Activated naive CD8-positive, alpha-beta T cell (primary cell): ENCODE measurements around the gene DKC1.

Source experiments
- H3K27ac Mint-ChIP-seq: one replicate; pipeline ENCODE4 v1.8.0; 2021; ENCODE audit warnings: mixed read lengths
- H3K27me3 Mint-ChIP-seq: one replicate; pipeline ENCODE4 v1.8.0; 2021; ENCODE audit warnings: mixed read lengths
- H3K36me3 Mint-ChIP-seq: one replicate; pipeline ENCODE4 v1.8.0; 2021; ENCODE audit warnings: mixed read lengths
- H3K4me1 Mint-ChIP-seq: one replicate; pipeline ENCODE4 v1.8.0; 2021; ENCODE audit warnings: low read depth, mixed read lengths
- H3K4me3 Mint-ChIP-seq: one replicate; pipeline ENCODE4 v1.8.0; 2021; ENCODE audit warnings: mild to moderate bottlenecking, mixed read lengths
- H3K9me3 Mint-ChIP-seq: one replicate; pipeline ENCODE4 v1.8.0; 2021; ENCODE audit warnings: low read depth, mixed read lengths

DKC1 gene

DNA sequence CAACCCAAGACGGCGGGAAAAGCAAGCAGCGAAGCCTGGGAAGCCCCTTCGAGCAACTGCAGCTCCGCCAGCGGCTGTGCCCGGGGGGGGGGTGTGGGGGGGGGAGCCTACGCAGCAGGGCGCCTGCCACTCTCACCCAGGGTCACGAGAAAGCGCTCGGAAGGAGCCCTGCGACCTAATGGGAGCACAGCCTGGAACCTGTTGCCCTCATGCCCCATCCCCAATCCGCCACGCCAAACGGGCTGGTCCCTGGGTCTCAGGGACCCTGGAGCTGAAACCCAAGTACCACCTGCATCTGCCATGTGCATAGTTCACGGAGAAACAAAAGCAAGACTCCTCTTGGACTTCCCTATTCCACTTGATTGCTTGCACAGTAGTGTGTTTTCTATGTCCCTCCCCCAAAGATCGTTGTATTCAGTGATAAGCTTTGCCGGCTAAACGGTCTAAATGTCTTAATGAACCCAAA lies 11.4 kb upstream of the DKC1 start:
- no peaks in the 10 kb centered on the region for H3K36me3 Mint-ChIP-seq
- peak overlapping the region; percentile 83 for H3K4me3 Mint-ChIP-seq
- H3K4me1 Mint-ChIP-seq: peaks cover 25% of the 10 kb centered on the region
- no peaks in the 10 kb centered on the region for H3K9me3 Mint-ChIP-seq
- H3K27me3 Mint-ChIP-seq: no peaks in the 10 kb centered on the region
- H3K27ac Mint-ChIP-seq: peak overlapping the region; percentile 72

DNA sequence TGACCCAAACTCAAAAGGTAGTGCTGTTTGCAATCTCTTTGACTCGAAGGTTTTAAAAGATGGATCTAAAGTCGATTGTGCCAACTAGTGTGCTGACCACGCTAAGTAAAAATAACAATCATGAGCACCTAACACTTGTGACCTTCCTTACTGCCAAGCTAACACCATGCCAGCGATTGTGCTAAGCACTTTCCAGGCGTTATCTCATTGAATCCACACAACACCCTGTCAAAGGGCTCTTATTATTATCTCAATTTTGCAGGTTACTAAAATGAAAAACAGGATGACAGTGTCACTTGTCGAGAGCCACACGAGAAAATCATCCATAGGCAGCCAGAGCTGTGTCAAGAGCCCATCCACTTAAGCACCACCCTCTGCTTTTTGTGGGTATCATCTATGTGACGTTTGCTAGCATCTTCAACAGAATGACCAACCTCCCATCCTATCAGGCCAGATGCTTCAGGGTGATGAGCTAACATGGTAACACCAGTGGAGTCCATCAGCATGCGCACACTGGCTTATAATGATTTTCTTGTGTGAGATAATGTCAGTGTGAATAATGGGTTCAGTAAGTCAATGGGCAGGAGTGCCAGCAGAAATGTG lies 10.9 kb upstream of the DKC1 start:
- H3K9me3 Mint-ChIP-seq: no peaks in the 10 kb centered on the region

DNA sequence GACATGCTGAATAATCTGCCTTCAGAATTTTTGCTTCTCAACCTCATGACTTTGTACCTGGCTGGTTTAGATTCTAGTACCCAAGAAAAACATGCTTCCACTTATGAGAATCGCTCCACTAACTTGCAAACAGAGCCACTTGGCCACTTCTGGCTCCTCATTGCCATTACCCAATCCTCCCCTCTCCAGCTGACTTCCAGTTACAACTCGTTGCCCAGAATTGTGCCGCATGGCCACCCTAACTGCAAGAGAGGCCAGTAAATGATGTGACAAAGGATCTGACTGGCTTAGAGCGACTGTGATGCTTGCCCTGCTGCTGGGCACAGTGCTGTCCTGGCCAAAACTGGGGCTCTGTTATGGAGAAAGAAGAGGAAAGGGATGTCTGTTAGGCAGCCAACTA lies 4.0 kb upstream of the DKC1 start:
- Mint-ChIP-seq H3K27me3 (no peaks in the 10 kb centered on the region), H3K36me3 (no peaks in the 10 kb centered on the region), H3K9me3 (no peaks in the 10 kb centered on the region), H3K4me3 (no peak overlapping the region), H3K4me1 (peaks cover 18% of the 10 kb centered on the region), H3K27ac (no peak overlapping the region)

More for the DNA sequence above, 10.9 kb upstream of the DKC1 start:
- H3K27ac Mint-ChIP-seq: peak overlapping the region; percentile 72
- no peaks in the 10 kb centered on the region for H3K36me3 Mint-ChIP-seq
- peak overlapping the region; percentile 83 for H3K4me3 Mint-ChIP-seq
- H3K4me1 Mint-ChIP-seq: peaks cover 24% of the 10 kb centered on the region
- no peaks in the 10 kb centered on the region for H3K27me3 Mint-ChIP-seq

DNA sequence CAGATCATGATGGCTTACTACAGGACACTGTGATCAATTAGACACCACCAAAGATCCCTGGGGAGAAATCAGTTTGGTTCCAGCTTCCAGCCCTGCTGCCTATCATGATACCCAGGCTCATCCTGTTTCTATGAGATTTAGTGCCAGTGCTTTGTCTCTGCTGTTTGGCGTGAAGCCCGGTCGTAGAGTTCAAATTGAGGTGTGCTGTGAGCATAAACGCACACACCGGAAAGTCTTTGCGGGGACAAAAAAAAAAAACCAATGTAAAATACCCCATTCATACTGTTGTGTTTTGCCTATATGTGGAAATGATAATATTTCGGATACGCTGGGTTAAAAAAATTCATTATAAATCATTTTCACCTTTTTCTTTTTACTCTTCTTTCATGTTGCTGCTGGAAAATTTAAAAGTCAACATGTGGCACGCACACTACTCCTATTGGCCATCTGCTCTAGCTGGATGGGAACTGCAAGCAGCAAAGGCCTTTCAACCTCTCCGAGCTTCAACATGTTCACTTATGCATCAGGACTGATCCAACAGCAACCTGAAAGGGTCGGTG lies 607 bp upstream of the DKC1 start:
- no peaks in the 10 kb centered on the region for H3K9me3 Mint-ChIP-seq
- peaks cover 3% of the 10 kb centered on the region for H3K36me3 Mint-ChIP-seq
- peak overlapping the region; percentile 95 for H3K27ac Mint-ChIP-seq
- H3K4me1 Mint-ChIP-seq: peaks cover 30% of the 10 kb centered on the region
- H3K4me3 Mint-ChIP-seq: peak overlapping the region; percentile 91
- H3K27me3 Mint-ChIP-seq: no peaks in the 10 kb centered on the region

DNA sequence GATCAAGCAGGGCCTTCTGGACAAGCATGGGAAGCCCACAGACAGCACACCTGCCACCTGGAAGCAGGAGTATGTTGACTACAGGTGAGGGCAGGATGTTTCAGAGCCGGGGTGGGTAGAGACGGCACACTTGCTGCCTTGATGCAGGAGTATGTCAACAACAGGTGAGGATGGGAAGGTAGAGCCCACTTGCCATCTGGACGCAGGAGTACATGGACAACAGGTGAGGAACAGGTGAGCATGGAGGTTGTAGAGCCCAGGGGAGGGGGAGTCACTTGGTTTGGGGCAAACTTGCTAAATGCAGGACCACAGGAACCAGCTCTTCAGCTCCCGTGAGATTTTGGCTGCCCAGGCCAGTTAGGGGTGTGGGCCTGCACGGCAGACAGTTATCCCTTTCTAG lies 12.0 kb downstream of the DKC1 start:
- H3K4me3 Mint-ChIP-seq: no peak overlapping the region
- no peaks in the 10 kb centered on the region for H3K9me3 Mint-ChIP-seq
- peak overlapping the region; percentile 66 for H3K27ac Mint-ChIP-seq
- H3K36me3 Mint-ChIP-seq: peaks cover 2% of the 10 kb centered on the region
- H3K4me1 Mint-ChIP-seq: peaks cover 24% of the 10 kb centered on the region
- no peaks in the 10 kb centered on the region for H3K27me3 Mint-ChIP-seq

DNA sequence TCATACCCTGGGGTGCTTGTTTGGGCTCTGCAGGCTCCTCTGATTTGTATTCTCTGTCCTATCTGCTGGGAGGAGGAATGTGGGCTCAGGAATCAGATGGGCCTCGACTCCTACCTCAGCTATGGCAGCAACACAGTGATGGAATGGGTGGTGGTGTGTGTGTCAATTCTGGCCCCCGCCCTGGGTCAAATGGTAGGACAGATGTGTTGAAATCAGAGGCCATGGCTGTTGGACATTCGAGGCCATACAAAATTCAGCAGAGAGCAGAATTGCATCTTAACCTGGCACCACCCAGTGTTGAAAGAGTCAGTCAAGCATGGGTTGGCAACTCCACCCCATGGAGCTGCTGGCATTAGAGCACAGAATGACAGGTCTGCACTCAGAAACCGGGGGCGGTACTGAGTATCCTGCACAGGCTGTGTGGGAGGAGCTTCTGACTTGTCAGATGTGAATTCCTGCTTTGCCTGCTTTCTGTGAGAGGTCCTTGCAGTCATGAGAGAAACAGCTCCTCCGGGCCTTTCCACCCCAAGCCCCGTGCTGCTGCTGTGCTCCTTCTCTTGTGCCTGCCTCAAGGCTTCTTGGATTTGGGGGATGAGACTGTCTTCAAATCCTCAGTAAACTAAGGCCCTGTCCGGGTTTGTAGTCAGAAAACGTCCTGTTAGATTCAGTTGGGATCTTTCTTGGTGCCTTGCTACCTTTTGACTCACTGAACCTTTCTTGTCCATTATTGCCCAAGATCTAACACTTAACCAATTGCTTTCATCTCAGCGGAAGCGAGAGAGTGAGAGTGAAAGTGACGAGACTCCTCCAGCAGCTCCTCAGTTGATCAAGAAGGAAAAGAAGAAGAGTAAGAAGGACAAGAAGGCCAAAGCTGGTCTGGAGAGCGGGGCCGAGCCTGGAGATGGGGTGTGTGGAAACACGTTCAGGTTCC lies 13.0 kb downstream of the DKC1 start:
- Mint-ChIP-seq H3K9me3 (no peaks in the 10 kb centered on the region), H3K4me1 (peaks cover 22% of the 10 kb centered on the region), H3K27me3 (no peaks in the 10 kb centered on the region), H3K36me3 (peaks cover 2% of the 10 kb centered on the region), H3K27ac (peak overlapping the region; percentile 38), H3K4me3 (no peak overlapping the region)

DNA sequence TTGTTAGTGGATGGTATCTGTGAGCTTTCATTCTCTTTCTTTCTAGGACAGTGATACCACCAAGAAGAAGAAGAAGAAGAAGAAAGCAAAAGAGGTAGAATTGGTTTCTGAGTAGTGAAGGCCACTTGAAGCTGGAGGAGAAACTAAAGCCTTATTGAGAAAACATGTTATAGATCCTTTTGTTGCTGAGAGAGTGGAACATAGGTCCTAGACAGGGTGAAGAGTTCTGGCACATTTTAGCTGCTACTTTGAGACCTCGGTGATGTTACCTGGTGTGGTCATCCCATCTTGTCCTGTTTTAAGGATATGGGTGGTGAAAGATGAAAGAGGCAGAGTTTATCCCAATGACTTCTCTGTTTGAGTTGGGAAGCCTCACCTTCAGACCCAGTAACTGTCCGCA lies 14.1 kb downstream of the DKC1 start:
- no peaks in the 10 kb centered on the region for H3K36me3 Mint-ChIP-seq
- H3K4me1 Mint-ChIP-seq: peaks cover 19% of the 10 kb centered on the region
- H3K4me3 Mint-ChIP-seq: no peak overlapping the region
- no peaks in the 10 kb centered on the region for H3K27me3 Mint-ChIP-seq
- H3K27ac Mint-ChIP-seq: no peak overlapping the region
- no peaks in the 10 kb centered on the region for H3K9me3 Mint-ChIP-seq

DNA sequence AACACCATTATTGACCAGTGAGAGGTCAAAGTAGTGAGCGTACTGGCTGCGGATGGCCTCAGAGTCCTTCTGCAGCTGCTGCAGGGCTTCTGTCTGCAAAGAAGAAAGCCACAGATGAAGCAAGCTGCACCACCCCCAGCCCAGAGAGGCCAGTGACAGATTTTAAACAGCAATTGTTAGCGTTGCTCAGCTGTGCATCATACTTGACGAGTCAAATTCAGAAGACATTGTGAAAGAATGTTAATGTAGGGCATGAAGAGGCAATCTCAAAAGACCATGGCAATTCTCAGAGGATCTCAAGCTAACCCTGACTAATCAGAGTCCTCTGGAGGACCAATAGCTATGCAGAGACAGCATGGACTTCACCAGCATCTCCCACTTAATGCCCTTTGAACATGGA lies 16.6 kb downstream of the DKC1 start:
- Mint-ChIP-seq H3K27me3 (no peaks in the 10 kb centered on the region), H3K9me3 (no peaks in the 10 kb centered on the region), H3K36me3 (no peaks in the 10 kb centered on the region), H3K4me3 (no peak overlapping the region), H3K27ac (no peak overlapping the region), H3K4me1 (peaks cover 23% of the 10 kb centered on the region)

DNA sequence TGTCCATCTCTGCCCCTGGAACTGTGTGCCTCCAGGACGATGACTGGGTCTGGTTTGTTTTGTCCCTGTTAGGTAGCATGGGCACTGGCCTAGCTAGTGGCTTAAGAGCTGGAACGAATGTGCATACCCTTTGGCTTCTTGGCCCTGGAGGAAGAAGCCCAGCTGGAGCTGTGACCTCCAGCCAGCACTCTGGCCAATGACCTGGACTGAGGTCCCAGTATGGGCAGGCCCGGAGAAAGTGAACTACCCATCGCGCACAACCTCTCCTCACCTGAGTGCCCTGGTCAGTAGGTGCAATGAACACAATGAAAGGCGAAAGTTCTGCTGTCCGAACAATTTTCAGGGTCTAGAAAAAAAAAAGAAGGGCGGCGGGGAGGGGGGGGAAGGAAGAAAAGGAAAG lies 18.3 kb downstream of the DKC1 start:
- H3K4me1 Mint-ChIP-seq: peaks cover 18% of the 10 kb centered on the region
- no peaks in the 10 kb centered on the region for H3K27me3 Mint-ChIP-seq
- H3K9me3 Mint-ChIP-seq: no peaks in the 10 kb centered on the region
- no peak overlapping the region for H3K4me3 Mint-ChIP-seq
- no peaks in the 10 kb centered on the region for H3K36me3 Mint-ChIP-seq
- no peak overlapping the region for H3K27ac Mint-ChIP-seq

DNA sequence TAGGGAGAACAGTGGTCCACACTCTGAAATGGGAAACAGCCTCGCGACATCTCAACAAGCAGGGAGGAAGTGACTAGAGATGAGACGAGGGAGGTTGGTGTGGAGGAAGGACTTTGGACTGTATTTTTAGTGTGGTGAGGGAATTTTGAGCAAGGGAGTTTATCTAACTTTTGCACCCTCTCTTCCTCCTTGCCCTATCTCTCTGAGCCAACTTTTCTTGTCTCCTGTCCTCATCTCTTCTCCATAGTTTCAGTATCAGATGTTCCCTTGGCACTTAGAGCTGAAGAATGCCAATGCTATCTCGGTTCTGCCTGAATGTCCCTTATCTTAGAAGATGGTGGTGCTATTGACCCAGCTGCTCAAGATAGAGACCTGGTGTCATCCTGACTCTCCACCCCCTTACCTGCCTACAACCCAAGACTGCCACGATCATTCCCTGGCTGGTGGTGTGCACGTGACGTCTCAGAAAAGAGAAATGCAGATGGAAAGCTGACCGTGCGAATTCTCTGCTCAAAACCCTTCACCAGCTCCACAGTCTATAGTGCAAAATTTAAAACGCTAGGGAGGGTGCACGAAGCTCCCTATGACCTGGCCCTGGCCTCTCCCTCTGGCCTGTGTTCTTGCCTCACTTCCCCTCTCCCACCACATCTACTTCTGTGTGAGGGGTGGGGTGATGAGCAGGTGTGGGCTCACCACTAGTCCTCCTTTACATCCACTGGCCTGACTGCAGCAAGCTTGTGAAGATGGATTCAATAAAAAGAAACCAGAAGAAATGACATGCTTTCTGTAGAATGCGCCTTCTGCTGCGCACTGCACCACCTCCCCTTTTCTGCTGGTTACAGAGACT lies 21.7 kb downstream of the DKC1 start:
- H3K4me1 Mint-ChIP-seq: peaks cover 15% of the 10 kb centered on the region
- H3K4me3 Mint-ChIP-seq: peak overlapping the region; percentile 83
- H3K9me3 Mint-ChIP-seq: no peaks in the 10 kb centered on the region

DNA sequence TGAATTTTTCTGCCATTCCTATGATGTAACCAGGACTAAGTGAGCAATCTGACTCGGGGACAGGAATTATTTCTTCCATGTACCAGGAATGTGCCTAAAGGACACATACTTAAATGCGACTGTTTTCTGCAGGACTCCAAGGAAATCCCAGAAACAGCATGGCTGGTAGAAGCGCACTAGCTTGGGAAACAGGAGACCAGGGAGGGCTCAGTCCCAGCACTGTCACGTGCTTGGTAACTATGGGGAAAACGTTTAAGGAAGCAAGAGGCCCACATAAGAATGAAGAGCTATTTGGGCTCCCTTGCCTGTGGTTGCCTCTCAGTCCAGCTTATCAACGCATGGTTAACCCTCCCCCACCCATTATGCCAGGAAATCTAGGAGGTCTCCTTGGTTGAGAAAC lies 23.1 kb downstream of the DKC1 start:
- no peak overlapping the region for H3K27ac Mint-ChIP-seq

More for the DNA sequence above, 21.7 kb downstream of the DKC1 start:
- no peaks in the 10 kb centered on the region for H3K36me3 Mint-ChIP-seq
- H3K27me3 Mint-ChIP-seq: no peaks in the 10 kb centered on the region
- H3K27ac Mint-ChIP-seq: peak overlapping the region; percentile 50

DNA sequence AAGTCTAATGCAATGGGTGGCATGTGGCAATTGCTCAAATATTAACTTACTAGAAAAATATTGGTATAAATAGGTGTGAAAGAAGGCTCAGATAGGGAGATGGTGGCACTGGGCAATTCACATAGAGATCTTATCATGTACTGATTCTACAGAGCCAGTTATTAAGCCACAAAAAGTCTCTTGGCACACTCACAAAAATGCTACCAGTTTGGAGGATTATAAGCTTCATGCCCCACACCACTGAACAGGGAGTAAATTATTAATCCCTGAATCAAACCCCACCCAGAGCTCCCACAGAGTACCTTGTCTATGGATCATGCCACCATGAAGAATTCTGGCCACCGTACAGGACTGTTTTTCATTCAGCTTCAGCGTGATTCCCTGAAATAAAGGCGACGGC lies 28.8 kb downstream of the DKC1 start:
- Mint-ChIP-seq H3K27ac (no peak overlapping the region), H3K36me3 (no peaks in the 10 kb centered on the region), H3K4me3 (no peak overlapping the region), H3K27me3 (no peaks in the 10 kb centered on the region), H3K9me3 (no peaks in the 10 kb centered on the region), H3K4me1 (peaks cover 3% of the 10 kb centered on the region)

More for the DNA sequence above, 23.1 kb downstream of the DKC1 start:
- no peaks in the 10 kb centered on the region for H3K36me3 Mint-ChIP-seq
- H3K27me3 Mint-ChIP-seq: no peaks in the 10 kb centered on the region
- H3K9me3 Mint-ChIP-seq: no peaks in the 10 kb centered on the region
- H3K4me3 Mint-ChIP-seq: no peak overlapping the region
- H3K4me1 Mint-ChIP-seq: peaks cover 15% of the 10 kb centered on the region

DNA sequence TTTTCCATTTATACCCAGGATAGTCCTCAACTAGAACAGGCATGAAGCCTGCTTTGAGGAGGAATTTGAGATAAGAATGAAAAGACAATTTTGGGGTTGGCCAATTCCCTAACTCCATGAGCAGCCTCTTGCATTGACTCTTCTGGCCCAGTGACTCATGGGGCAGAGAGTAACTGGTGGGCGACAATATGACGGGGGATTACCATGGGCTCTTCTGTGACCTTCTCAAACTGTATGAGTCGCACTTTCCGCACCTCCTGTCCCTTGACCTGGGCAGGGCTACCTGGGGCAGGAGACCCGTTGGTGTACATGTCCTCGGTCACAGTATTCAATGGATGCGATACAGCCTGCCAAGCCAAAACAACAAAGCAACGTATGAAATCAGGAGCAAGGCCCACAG lies 29.3 kb downstream of the DKC1 start:
- no peak overlapping the region for H3K27ac Mint-ChIP-seq
- H3K4me3 Mint-ChIP-seq: no peak overlapping the region
- H3K36me3 Mint-ChIP-seq: no peaks in the 10 kb centered on the region
- no peaks in the 10 kb centered on the region for H3K9me3 Mint-ChIP-seq
- no peaks in the 10 kb centered on the region for H3K27me3 Mint-ChIP-seq
- H3K4me1 Mint-ChIP-seq: peaks cover 3% of the 10 kb centered on the region

DNA sequence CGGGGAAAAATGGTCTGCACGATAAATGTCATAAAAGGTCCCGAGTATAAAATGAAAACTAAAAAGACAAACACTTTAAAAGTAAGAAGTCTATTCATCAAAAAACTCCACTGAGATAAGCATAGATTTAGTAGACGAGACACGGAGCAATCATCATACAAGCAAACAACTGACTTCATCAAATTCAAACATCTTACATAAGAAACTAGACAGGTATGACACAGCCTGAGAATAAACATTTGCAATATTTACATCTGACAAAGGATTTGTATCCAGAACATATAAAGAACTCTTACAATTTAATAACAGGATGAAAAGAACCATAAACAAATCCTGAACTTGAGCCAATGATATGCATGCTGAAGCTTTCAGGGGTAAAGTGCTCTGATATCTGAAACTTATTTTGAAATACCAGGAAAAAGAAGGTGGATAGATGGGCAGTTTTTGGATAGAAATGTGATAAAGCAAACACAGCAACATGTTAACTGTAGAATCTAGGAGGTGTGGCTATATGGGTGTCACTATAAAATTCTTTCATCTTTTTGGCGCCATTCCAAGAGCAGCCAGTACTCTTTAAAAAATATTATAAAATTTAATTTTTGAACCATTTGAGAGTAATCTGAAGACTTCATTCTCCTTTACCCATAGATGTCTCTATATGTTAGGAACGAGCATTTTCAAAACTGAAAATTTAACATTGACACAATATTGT lies 30.6 kb downstream of the DKC1 start:
- Mint-ChIP-seq H3K4me3 (no peak overlapping the region), H3K36me3 (no peaks in the 10 kb centered on the region), H3K9me3 (no peaks in the 10 kb centered on the region), H3K27ac (no peak overlapping the region), H3K27me3 (no peaks in the 10 kb centered on the region), H3K4me1 (peaks cover 8% of the 10 kb centered on the region)
